GM13977 (cell line): ENCODE measurements around the gene DGKG.

Experiments used
- DNase-seq: peaks from one replicate; pipeline ENCODE4 v3.0.0; 2012; ENCODE audit warnings: low spot score
- CTCF ChIP-seq: IDR thresholded peaks from 2 replicates; pipeline ENCODE4 v1.5.1; 2012; ENCODE audit warnings: mild to moderate bottlenecking, control low read depth; ENCODE audit not compliant: insufficient read depth; ENCODE audit errors: extremely low read depth, missing control alignments
- in situ Hi-C: fragments of 300-500 bp; cut with MboI; formaldehyde crosslinking; loops from one replicate; pipeline ENCODE4 v1.12.0; 2022; ENCODE audit warnings: low sequenced_read_pairs, low pct_unique_long_range_greater_than_20kb, mixed read lengths, inconsistent platforms; ENCODE audit not compliant: unreplicated experiment

DGKG gene

DNA sequence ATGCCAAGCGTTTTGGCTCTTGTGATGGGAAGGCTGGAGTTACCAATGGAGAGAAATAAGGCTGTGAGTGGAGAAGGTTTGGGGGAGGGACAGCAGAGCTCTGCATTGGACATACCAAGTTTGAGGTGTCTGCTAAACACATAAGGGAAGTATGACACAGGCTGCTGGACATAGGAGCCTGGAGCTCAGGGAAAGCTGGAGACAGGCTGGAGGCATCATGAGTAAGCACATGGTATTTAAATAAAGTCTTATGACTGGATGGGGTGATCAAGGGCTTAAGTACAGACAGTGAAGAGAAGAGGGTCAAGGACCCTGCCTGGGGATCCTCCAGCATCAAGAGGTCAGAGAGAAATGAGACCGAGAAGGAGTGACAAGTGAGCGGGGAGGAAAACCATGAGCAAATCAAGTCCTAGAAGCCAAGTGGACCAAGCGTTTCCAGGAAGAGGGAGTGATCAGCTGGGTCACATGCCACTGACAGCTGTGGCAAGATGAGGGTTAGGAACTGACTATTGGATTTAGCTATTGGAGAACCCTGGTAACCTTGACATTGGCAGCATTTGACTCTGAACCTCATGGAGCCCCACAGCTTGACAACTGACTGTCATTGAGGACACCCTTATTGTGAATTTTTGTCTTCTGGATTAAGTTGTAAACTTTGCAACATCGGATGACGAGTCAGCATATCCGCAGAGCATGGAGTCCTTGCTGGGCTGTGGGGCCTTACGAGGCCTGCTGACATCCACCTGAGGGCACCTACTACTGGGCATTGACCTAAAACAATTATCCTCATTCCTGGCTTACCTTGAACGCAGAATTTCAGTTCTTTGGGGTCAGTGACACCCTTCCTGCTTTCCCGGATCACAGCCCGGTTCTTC is 174.4 kb downstream of the DGKG start:
- no peak for DNase-seq
- in situ Hi-C loops = no loop called here
- TF ChIP-seq CTCF = no peak

- in situ Hi-C loops = no loop called here
- TF ChIP-seq CTCF = no peak
- no peak for DNase-seq
These were observed 176.7 kb downstream of the DGKG start for GRCh38 chr3:186185194-186185787.

GRCh38 chr3:186184021-186184420 is 178.0 kb downstream of the DGKG start:
- no peak for DNase-seq
- in situ Hi-C loops = no loop called here
- no peak for TF ChIP-seq CTCF

- no peak for DNase-seq
- in situ Hi-C loops = no loop called here
- TF ChIP-seq CTCF = no peak
These were observed 179.2 kb downstream of the DGKG start for GRCh38 chr3:186182850-186183249.

- no peak for TF ChIP-seq CTCF
- in situ Hi-C loops = no loop called here
These were observed 180.1 kb downstream of the DGKG start for GRCh38 chr3:186181901-186182300.

DNA sequence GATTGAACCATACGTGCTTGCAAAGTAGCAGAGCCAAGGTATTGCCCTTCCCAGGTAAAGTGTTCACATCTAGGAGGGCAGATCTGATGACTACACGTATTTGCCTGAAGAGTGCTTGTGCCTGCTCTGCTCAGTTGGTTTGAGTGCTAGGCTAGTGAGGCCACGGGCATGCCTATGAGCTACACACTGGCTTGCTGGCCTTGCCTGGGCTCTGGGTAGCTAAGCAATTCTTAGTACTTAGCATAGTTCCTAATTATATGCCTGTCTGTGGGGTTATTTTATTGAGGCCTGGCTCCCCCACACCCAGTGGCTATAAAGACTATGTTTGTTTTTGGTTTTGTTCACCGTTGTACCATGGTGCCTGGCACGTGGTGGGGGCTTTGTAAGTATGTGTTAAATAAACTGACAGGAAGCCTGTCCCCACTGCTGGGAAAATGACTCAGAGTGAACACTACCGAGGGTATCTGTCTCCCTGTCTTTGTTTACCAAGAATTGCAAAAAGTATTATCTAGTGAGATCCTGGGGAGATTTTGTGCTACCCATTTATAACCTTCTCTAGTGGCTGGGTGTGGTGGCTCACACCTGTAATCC is 181.0 kb downstream of the DGKG start:
- no peak for TF ChIP-seq CTCF
- no peak for DNase-seq
- in situ Hi-C loops = no loop called here

More at GRCh38 chr3:186181901-186182300, 180.1 kb downstream of the DGKG start:
- DNase-seq = no peak
